K562 (cell line): Measurements from ENCODE around the gene DND1. TPM values are rescaled to one million over a fixed set of nuclear protein-coding genes. Genes with fewer than 3 reads are reported as not detected.
A peak's percentile ranks its signal among the peaks of the same experiment; 100 is the strongest.

Experiments used
- ATAC-seq: fragments of 200-7000 bp; cut with Tn5 transposase; 3 replicates; pipeline ENCODE4 v1.9.1; 2020; ENCODE audit warnings: moderate library complexity
- BruUV-seq: library from RNA; stranded (reverse); fragments of 400-500 nt; replicated peaks from 2 replicates; lab custom pipeline; 2021; lab: Mats Ljungman, UMichigan
- CTCF ChIA-PET: fragments of 300-600 bp; formaldehyde crosslinking; extraction: SDS; loops from one replicate; lab custom pipeline; 2021; ENCODE audit warnings: low intra/inter-chr PET ratio; lab: Yijun Ruan, JAX
- POLR2A ChIA-PET: fragments of 300-600, 350-650 bp; sonication (Branson Sonifier 250); formaldehyde crosslinking; extraction: SDS; loops from one replicate; lab custom pipeline; 2021; ENCODE audit warnings: antibody characterized with exemption, inconsistent platforms; lab: Yijun Ruan, JAX
- DNase-seq, 4 experiments: peaks; one replicate each; pipeline versions ENCODE4 v3.0.0 to v3.0.0-alpha.2; 2011 to 2018; ENCODE audit warnings: low spot score in 3 of 4, mixed read lengths in 3 of 4; ENCODE audit errors: extremely low read depth in 1 of 4
- FAIRE-seq: peaks from 2 replicates; lab custom pipeline; 2011; peaks lifted over from hg19 to GRCh38; lab: Jason Lieb, UNC
- H2AFZ ChIP-seq: 2 replicates; pipeline ENCODE4 v1.6.0; 2011; ENCODE audit warnings: low read depth, low read length, control low read depth, inconsistent platforms
- H3K27ac ChIP-seq: fragments of 200-600 bp; 3 replicates; pipeline ENCODE4 v1.8.0; 2011; ENCODE audit warnings: low read depth, mild to moderate bottlenecking, control low read depth, inconsistent platforms, low read length, moderate library complexity, mixed read lengths; ENCODE audit errors: extremely low read depth
- H3K27me3 ChIP-seq, 2 experiments: fragments of 300-600 bp in 1 of 2; 2 replicates in 1 of 2; 3 replicates in 1 of 2; pipeline versions ENCODE4 v1.6.0 to v1.8.0; 2011; ENCODE audit warnings: inconsistent platforms in 2 of 2, low read length in 2 of 2, mild to moderate bottlenecking in 1 of 2, mixed read lengths in 1 of 2, moderate library complexity in 1 of 2; ENCODE audit not compliant: control insufficient read depth in 2 of 2, insufficient read depth in 2 of 2
- H3K36me3 ChIP-seq: fragments of 300-600 bp; 3 replicates; pipeline ENCODE4 v1.8.0; 2011; ENCODE audit warnings: mild to moderate bottlenecking, low read length, inconsistent platforms; ENCODE audit not compliant: control insufficient read depth, insufficient read depth
- H3K4me1 ChIP-seq, 2 experiments: fragments of 200-600 bp in 1 of 2; replicated peaks in 1 of 2; 2 replicates in 1 of 2; 3 replicates in 1 of 2; pipeline versions ENCODE4 v1.5.1 to v1.8.0; 2011; ENCODE audit warnings: inconsistent platforms in 2 of 2, low read length in 2 of 2, mild to moderate bottlenecking in 1 of 2, mixed read lengths in 1 of 2, moderate library complexity in 1 of 2; ENCODE audit not compliant: control insufficient read depth in 2 of 2, insufficient read depth in 2 of 2
- H3K4me2 ChIP-seq: 2 replicates; pipeline ENCODE4 v1.6.1; 2011; ENCODE audit warnings: low read length, control low read depth, inconsistent platforms, mixed read lengths; ENCODE audit not compliant: insufficient read depth
- H3K4me3 ChIP-seq: fragments of 200-600 bp; sonication (generic), shearing (Covaris generic); 2 replicates; pipeline ENCODE4 v1.5.1; 2016; ENCODE audit warnings: control low read depth, inconsistent platforms
- H3K79me2 ChIP-seq: fragments of 200-600 bp; 3 replicates; pipeline ENCODE4 v1.8.0; 2011; ENCODE audit warnings: low read length, inconsistent platforms; ENCODE audit not compliant: control insufficient read depth, insufficient read depth
- H3K9ac ChIP-seq, 2 experiments: 2 replicates each; pipeline versions ENCODE4 v1.6.0 to v1.6.1; 2011; ENCODE audit warnings: low read depth in 2 of 2, low read length in 2 of 2, control low read depth in 1 of 2, inconsistent platforms in 1 of 2, mild to moderate bottlenecking in 1 of 2, mixed read lengths in 1 of 2; ENCODE audit not compliant: insufficient read depth in 1 of 2
- H3K9me1 ChIP-seq: one replicate; pipeline ENCODE4 v1.6.0; 2011; ENCODE audit warnings: inconsistent platforms, mild to moderate bottlenecking, low read length, moderate library complexity; ENCODE audit not compliant: control insufficient read depth, insufficient read depth
- H3K9me3 ChIP-seq: replicated peaks from 2 replicates; pipeline ENCODE4 v1.5.1; 2011; ENCODE audit warnings: low read depth, low read length, inconsistent platforms; ENCODE audit not compliant: control insufficient read depth, insufficient read depth
- H4K20me1 ChIP-seq: replicated peaks from 2 replicates; pipeline ENCODE4 v1.6.1; 2011; ENCODE audit warnings: low read length, inconsistent platforms, mixed read lengths; ENCODE audit not compliant: control insufficient read depth, insufficient read depth
- CEBPG ChIP-seq, 3 experiments: fragments of 200-800 bp in 1 of 3; sonication (Bioruptor generic) in 1 of 3; sonication (generic) in 1 of 3; formaldehyde crosslinking in 1 of 3; IDR thresholded peaks in 2 of 3; conservative IDR thresholded peaks in 1 of 3; 2 replicates each; pipeline versions ENCODE4 v1.6.1 to v1.8.0; 2016 to 2022; ENCODE audit warnings: missing compliant biosample characterization in 2 of 3, missing genetic modification characterization in 2 of 3, mild to moderate bottlenecking in 1 of 3, missing genetic modification reagents in 1 of 3
- NKRF ChIP-seq: fragments of 450-650 bp; IDR thresholded peaks from 2 replicates; pipeline ENCODE4 v1.6.1; 2016; ENCODE audit warnings: borderline replicate concordance
- USF1 ChIP-seq: sonication (generic); formaldehyde crosslinking; IDR thresholded peaks from 2 replicates; pipeline ENCODE4 v1.9.0; 2022; ENCODE audit warnings: mild to moderate bottlenecking, missing genetic modification reagents
- ZNF717 ChIP-seq: fragments of 250-450 bp; sonication (Bioruptor Pico); IDR thresholded peaks from 2 replicates; pipeline ENCODE4 v1.5.0; 2021
- WGBS: fragments of 100-300 bp; shearing (Covaris generic); methylation state at CpG from one replicate; pipeline ENCODE4 v1.1.6; 2016; ENCODE audit warnings: low coverage, mixed read lengths; ENCODE audit not compliant: insufficient coverage; ENCODE audit errors: missing lambda C conversion rate; 5-methylcytosine and 5-hydroxymethylcytosine counted together
- in situ Hi-C: fragments of 300-500 bp; cut with MboI; formaldehyde crosslinking; loops from 4 replicates; pipeline ENCODE4 v1.15.0; 2018; ENCODE audit warnings: inconsistent platforms, mixed read lengths
- intact Hi-C: fragments of 100-400 bp; cut with micrococcal nuclease; formaldehyde crosslinking; loops from 2 replicates; pipeline ENCODE4 v1.14.2; 2022
- polyA plus RNA-seq, 8 experiments: library from polyadenylated mRNA; depleted of rRNA in 4 of 8; stranded (reverse) in 5 of 8; unstranded in 3 of 8; fragments of >200 nt; fragmentation: Nextera tagmentation in 2 of 8; fragmentation: Illumina TruSeq in 1 of 8; extraction: Ambion mirVana in 2 of 8; extraction: Trizol in 1 of 8; gene quantifications; 2 replicates each; pipeline versions ENCODE4 v1.2.1 to v1.2.3, GENCODE V29; 2011 to 2014; ENCODE audit warnings: inconsistent platforms in 1 of 8, missing spikeins in 1 of 8
- total RNA-seq, 7 experiments: library from RNA; depleted of rRNA in 6 of 7; stranded (reverse); fragments of >200 nt in 6 of 7; fragmentation: Illumina TruSeq in 2 of 7; extraction: Trizol in 2 of 7; gene quantifications; 2 replicates each; pipeline versions ENCODE4 v1.2.1 to v1.2.3, GENCODE V29; 2011 to 2021; ENCODE audit warnings: low replicate concordance in 1 of 7
- TF ChIP-seq, protein P1 (sequence below), 2 experiments: fragments of 450-650 bp in 1 of 2; sonication (generic) in 1 of 2; formaldehyde crosslinking in 1 of 2; IDR thresholded peaks in 1 of 2; conservative IDR thresholded peaks in 1 of 2; 2 replicates each; pipeline versions ENCODE4 v1.6.1 to v1.8.1; 2016 to 2023; ENCODE audit warnings: mild to moderate bottlenecking in 2 of 2, moderate library complexity in 2 of 2, inconsistent platforms in 1 of 2, missing genetic modification reagents in 1 of 2
- TF ChIP-seq, protein P2 (sequence below): fragments of 250-450 bp; sonication (Bioruptor Pico); IDR thresholded peaks from 2 replicates; pipeline ENCODE4 v1.8.0; 2021; ENCODE audit warnings: borderline replicate concordance, mild to moderate bottlenecking, moderate library complexity; ENCODE audit not compliant: poor library complexity, severe bottlenecking

The DND1 gene
- total and polyA plus RNA-seq, 9 of the 15 experiments (the other 6 are each of a cell fraction or from before 2014, with no cell fraction given): 0.37 to 2.0 (median 0.90) TPM; not detected in 3

- peak; percentile 66; the same call in 1 of the 2 replicates for TF ChIP-seq NKRF
- TF ChIP-seq, all 486 proteins: peak for 14
Observed at GRCh38 chr5:140637371-140638100, 35.8 kb downstream of the DND1 start (continued).

DNA sequence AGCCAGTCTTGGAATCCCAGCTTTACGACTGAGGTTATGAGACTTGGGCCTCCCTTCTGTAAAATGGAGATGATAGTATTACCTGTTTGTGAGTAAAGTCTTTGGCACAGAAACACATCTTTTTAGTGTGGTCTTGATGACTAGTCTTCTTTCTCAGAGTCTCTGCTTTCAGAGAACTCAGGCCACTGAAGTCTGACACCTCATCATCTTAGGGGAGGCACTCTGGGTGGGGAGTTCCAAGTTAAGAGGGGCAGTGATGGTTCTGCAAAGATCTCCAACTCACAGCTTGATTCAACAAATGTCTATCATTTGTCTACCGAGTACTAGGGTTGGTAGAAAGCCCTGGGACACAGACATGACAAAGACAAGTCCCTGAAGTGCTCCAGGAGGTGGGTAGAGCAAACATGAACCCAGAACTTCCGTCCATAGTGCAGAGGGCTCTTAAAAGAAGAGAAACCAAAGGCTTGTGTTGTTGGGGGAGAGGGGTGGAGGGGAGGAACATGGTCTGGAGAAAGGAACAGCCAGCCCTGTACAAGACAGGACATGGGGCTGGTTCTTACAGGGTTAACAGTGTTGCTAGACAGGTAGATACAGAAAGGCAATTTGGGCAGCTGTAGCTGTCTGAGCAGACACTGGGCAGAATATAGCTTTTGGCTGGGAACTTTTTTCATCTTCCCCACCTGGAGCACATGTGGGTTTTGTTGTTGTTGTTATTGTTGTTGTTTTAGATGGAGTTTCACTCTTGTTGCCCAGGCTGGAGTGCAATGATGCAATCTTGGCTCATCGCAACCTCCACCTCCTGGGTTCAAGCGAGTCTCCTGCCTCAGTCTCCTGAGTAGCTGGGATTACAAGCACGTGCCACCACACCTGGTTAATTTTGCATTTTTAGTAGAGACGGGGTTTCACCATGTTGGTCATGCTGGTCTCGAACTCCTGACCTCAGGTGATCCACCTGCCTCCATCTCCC lies 37.8 kb downstream of the DND1 start:
- no peaks in the 10 kb centered on the region for H3K9me1 ChIP-seq
- peaks cover 4 to 29% of the 10 kb centered on the region in 2 experiments; a peak in 4 of 5 replicates for H3K4me1 ChIP-seq
- POLR2A ChIA-PET: interaction anchor here (0.6 to 1.8 kb wide), 8 partner anchors 11 to 89 kb away, joined by 3 to 7 read pairs (median 4); partner anchors contain the start of genes EIF4EBP3, WDR55 and ZMAT2
- no peak overlapping the region for H3K4me3 ChIP-seq
- ATAC-seq (no peak), FAIRE-seq (no peak), DNase-seq (no peak)
- no peak overlapping the region for H3K9ac ChIP-seq
- no peak overlapping the region for H3K4me2 ChIP-seq
- TF ChIP-seq ZNF717 (CRISPR knock-in tag): no peak
- TF ChIP-seq, protein P1, sequence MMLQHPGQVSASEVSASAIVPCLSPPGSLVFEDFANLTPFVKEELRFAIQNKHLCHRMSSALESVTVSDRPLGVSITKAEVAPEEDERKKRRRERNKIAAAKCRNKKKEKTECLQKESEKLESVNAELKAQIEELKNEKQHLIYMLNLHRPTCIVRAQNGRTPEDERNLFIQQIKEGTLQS (IDR thresholded peaks at IDR 0.05): peak; percentile 59; the same call in 1 of the 2 replicates
- TF ChIP-seq, protein P1 (CRISPR knock-in tag; conservative IDR thresholded peaks at IDR 0.05): no peak
- no peak for TF ChIP-seq CEBPG (CRISPR knock-in tag; IDR thresholded peaks at IDR 0.05)
- 0 out of 4 replicates have a peak, but pooled peaks of 1 of the 2 experiments have one; percentile 38 for TF ChIP-seq CEBPG (tag; conservative IDR thresholded peaks at IDR 0.05 in 1 of 2, IDR thresholded peaks at IDR 0.05 in 1 of 2)
- TF ChIP-seq USF1 (CRISPR knock-in tag): 0 out of 2 replicates have a peak, but pooled peaks have one; percentile 14
- TF ChIP-seq, protein P2, sequence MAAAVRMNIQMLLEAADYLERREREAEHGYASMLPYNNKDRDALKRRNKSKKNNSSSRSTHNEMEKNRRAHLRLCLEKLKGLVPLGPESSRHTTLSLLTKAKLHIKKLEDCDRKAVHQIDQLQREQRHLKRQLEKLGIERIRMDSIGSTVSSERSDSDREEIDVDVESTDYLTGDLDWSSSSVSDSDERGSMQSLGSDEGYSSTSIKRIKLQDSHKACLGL (CRISPR knock-in tag): no peak
- CTCF ChIA-PET: interaction anchor here (1.0 kb wide), 1 partner anchor 277 kb away, joined by 3 read pairs; no protein-coding TSS in a partner anchor
- no peaks in the 10 kb centered on the region for H3K9me3 ChIP-seq
- WGBS: 57% methylated on average over 8 of the region's 8 CpGs
- no peaks in the 10 kb centered on the region; a peak in 1 of 5 replicates for H3K27me3 ChIP-seq
- H3K79me2 ChIP-seq: peaks cover 13% of the 10 kb centered on the region
- no peak overlapping the region for H3K27ac ChIP-seq
- no peak overlapping the region; the same call in 1 of the 2 replicates for H2AFZ ChIP-seq
- in situ Hi-C loops: no loop called here
- H4K20me1 ChIP-seq: no peaks in the 10 kb centered on the region
- intact Hi-C loops: loop anchor here (1.0 kb wide), 2 partner anchors 60 to 262 kb away; no protein-coding TSS in a partner anchor
- no TSS peak for BruUV-seq
- H3K36me3 ChIP-seq: peaks cover under 1% of the 10 kb centered on the region; the same call in 1 of the 3 replicates
